ENCODE measurements around the gene HSPA9. TPM values are rescaled to one million over a fixed set of nuclear protein-coding genes. Genes with fewer than 3 reads are reported as not detected.

The HSPA9 gene
- total and polyA plus RNA-seq, 9 of the 15 experiments (the other 6 are each of a cell fraction or from before 2014, with no cell fraction given) = 195 to 583 (median 514) TPM

GRCh38 chr5:138575194-138576015, at the start of gene HSPA9 (continued):
- TF ChIP-seq POLR2G (IDR thresholded peaks at IDR 0.05; ENCODE audit: low read depth, low read length) (peak; percentile 99), ZNF79 (CRISPR knock-in tag; IDR thresholded peaks at IDR 0.05; ENCODE audit: low read depth) (no peak), MTA3 (IDR thresholded peaks at IDR 0.05; ENCODE audit: borderline replicate concordance) (no peak; the same call in none of the 2 replicates), NBN (IDR thresholded peaks at IDR 0.05; ENCODE audit: low read depth) (peak; percentile 70), THAP7 (CRISPR knock-in tag; IDR thresholded peaks at IDR 0.05) (no peak), KDM2B (CRISPR knock-in tag; IDR thresholded peaks at IDR 0.05) (no peak), NFXL1 (CRISPR knock-in tag; IDR thresholded peaks at IDR 0.05) (no peak), ARID4B (CRISPR knock-in tag; IDR thresholded peaks at IDR 0.05) (peak; percentile 99)

All from K562 (cell line).